CD8-positive, alpha-beta memory T cell (primary cell): ENCODE data around the gene OR2B3. TPM values are rescaled to one million over a fixed set of nuclear protein-coding genes. Genes with fewer than 3 reads are reported as not detected.

ENCODE experiments used
- polyA plus RNA-seq: library from polyadenylated mRNA; unstranded; fragments of 300-500 nt; fragmentation: Illumina TruSeq; gene quantifications from one replicate; pipeline ENCODE4 v1.2.3, GENCODE V29; 2021
- total RNA-seq, 2 experiments: library from RNA; stranded (reverse); gene quantifications; one replicate each; pipeline ENCODE4 v1.2.3, GENCODE V29; 2021

The OR2B3 gene
- total and polyA plus RNA-seq, 3 experiments from 2014 or later: not detected

Other genes with a start within 250 kb of the OR2B3 start
- gene TRIM27, start 163.3 kb downstream of the OR2B3 start, total RNA-seq: 10 to 100 TPM; 67.7 to 69.2 TPM
- gene TRIM27, start 163.3 kb downstream of the OR2B3 start, polyA plus RNA-seq: 61.6 TPM
- gene ZNF311, start 82.0 kb downstream of the OR2B3 start, total RNA-seq: under 1 TPM; 0.66 to 0.73 TPM
- gene ZNF311, start 82.0 kb downstream of the OR2B3 start, polyA plus RNA-seq: not detected
- not detected for gene OR2W1, start 42.1 kb downstream of the OR2B3 start, total RNA-seq
- gene OR2W1, start 42.1 kb downstream of the OR2B3 start, polyA plus RNA-seq: not detected
- gene OR2J1, start 12.2 kb upstream of the OR2B3 start, total RNA-seq: not detected
- not detected for gene OR2J1, start 12.2 kb upstream of the OR2B3 start, polyA plus RNA-seq
- not detected for gene OR2J3, start 20.7 kb upstream of the OR2B3 start, total RNA-seq
- gene OR2J3, start 20.7 kb upstream of the OR2B3 start, polyA plus RNA-seq: not detected
- not detected for gene OR2J2, start 83.6 kb upstream of the OR2B3 start, total RNA-seq
- not detected for gene OR2J2, start 83.6 kb upstream of the OR2B3 start, polyA plus RNA-seq
- gene OR14J1, start 214.4 kb upstream of the OR2B3 start, total RNA-seq: not detected
- gene OR14J1, start 214.4 kb upstream of the OR2B3 start, polyA plus RNA-seq: not detected